ENCODE results near the gene HDAC7. TPM values are rescaled to one million over a fixed set of nuclear protein-coding genes. Genes with fewer than 3 reads are reported as not detected.

Gene HDAC7
- total RNA-seq, 4 donors from 2014 or later = 9.8 to 80.9 (median 36.8) TPM

- Histone ChIP-seq H3K4me3 (no peak overlapping the region), H3K36me3 (peaks cover 0 to 68% (median 0%) of the 10 kb centered on the region in 3 donors), H3K9me3 (no peaks in the 10 kb centered on the region), H3K27ac (no peak overlapping the region), H3K4me1 (no peaks in the 10 kb centered on the region), H3K27me3 (no peaks in the 10 kb centered on the region)
- DNase-seq = no peak
- TF ChIP-seq CTCF (IDR thresholded peaks at IDR 0.05) (no peak), POLR2A (IDR thresholded peaks at IDR 0.05) (no peak)
These were observed 36.5 kb downstream of the HDAC7 start for GRCh38 chr12:47783024-47783755.

GRCh38 chr12:47782372-47782770 is 37.3 kb downstream of the HDAC7 start:
- H3K9me3 ChIP-seq = no peaks in the 10 kb centered on the region

GRCh38 chr12:47781479-47782371 is 38.0 kb downstream of the HDAC7 start:
- TF ChIP-seq CTCF (IDR thresholded peaks at IDR 0.05) (no peak), POLR2A (IDR thresholded peaks at IDR 0.05) (no peak)
- Histone ChIP-seq H3K9me3 (no peaks in the 10 kb centered on the region), H3K4me1 (peaks cover 0 to 8% (median 2%) of the 10 kb centered on the region in 4 donors), H3K27ac (no peak overlapping the region), H3K4me3 (no peak overlapping the region), H3K36me3 (peaks cover 0 to 53% (median 0%) of the 10 kb centered on the region in 3 donors), H3K27me3 (no peaks in the 10 kb centered on the region)
- DNase-seq = no peak

More at GRCh38 chr12:47782372-47782770, 37.3 kb downstream of the HDAC7 start:
- H3K27ac ChIP-seq = no peak overlapping the region
- H3K27me3 ChIP-seq = no peaks in the 10 kb centered on the region
- H3K4me1 ChIP-seq = peaks cover 0 to 5% (median 0%) of the 10 kb centered on the region in 4 donors
- no peak for DNase-seq
- no peak overlapping the region for H3K4me3 ChIP-seq
- H3K36me3 ChIP-seq = peaks cover 0 to 60% (median 0%) of the 10 kb centered on the region in 3 donors
- no peak for TF ChIP-seq POLR2A (IDR thresholded peaks at IDR 0.05)
- TF ChIP-seq CTCF (IDR thresholded peaks at IDR 0.05) = no peak

GRCh38 chr12:47779943-47780504 is 39.7 kb downstream of the HDAC7 start:
- TF ChIP-seq POLR2A (IDR thresholded peaks at IDR 0.05) = no peak
- TF ChIP-seq CTCF (IDR thresholded peaks at IDR 0.05) = no peak
- DNase-seq = no peak
- Histone ChIP-seq H3K4me3 (no peak overlapping the region), H3K27ac (no peak overlapping the region), H3K27me3 (no peaks in the 10 kb centered on the region), H3K9me3 (no peaks in the 10 kb centered on the region), H3K36me3 (peaks cover 0 to 36% (median 0%) of the 10 kb centered on the region in 3 donors), H3K4me1 (peaks cover 0 to 20% (median 2%) of the 10 kb centered on the region in 4 donors)

- Histone ChIP-seq H3K27ac (no peak overlapping the region), H3K27me3 (no peaks in the 10 kb centered on the region), H3K4me3 (no peak overlapping the region), H3K36me3 (peaks cover 0 to 30% (median 0%) of the 10 kb centered on the region in 3 donors), H3K9me3 (no peaks in the 10 kb centered on the region), H3K4me1 (peaks cover 0 to 21% (median 2%) of the 10 kb centered on the region in 4 donors)
- TF ChIP-seq POLR2A (IDR thresholded peaks at IDR 0.05) = no peak
- peak; percentile 79 to 97 (median 94) for TF ChIP-seq CTCF (IDR thresholded peaks at IDR 0.05)
- DNase-seq = peak; percentile 87 to 96 (median 92)
These were observed 40.3 kb downstream of the HDAC7 start for GRCh38 chr12:47779301-47779942.
